HG03520 (cell line): ENCODE results near the gene LMBR1.
"Not testable (repeated sequence)": the region's sequence is repeated elsewhere in the genome, so short reads cannot be mapped to it uniquely, and the experiment has no call there.

Experiments used
- ATAC-seq: cut with Tn5 transposase; IDR thresholded peaks from one replicate; pipeline ENCODE4 v1.9.1; 2021; ENCODE audit warnings: mild to moderate bottlenecking, moderate library complexity; ENCODE audit not compliant: unreplicated experiment

Gene LMBR1

DNA sequence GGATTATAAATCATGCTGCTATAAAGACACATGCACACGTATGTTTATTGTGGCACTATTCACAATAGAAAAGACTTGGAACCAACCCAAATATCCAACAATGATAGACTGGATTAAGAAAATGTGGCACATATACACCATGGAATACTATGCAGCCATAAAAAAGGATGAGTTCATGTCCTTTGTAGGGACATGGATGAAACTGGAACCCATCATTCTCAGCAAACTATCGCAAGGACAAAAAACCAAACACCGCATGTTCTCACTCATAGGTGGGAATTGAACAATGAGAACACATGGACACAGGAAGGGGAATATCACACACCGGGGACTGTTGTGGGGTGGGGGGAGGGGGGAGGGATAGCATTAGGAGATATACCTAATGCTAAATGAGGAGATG lies 89.3 kb downstream of the LMBR1 start:
- not testable (repeated sequence) for ATAC-seq

DNA sequence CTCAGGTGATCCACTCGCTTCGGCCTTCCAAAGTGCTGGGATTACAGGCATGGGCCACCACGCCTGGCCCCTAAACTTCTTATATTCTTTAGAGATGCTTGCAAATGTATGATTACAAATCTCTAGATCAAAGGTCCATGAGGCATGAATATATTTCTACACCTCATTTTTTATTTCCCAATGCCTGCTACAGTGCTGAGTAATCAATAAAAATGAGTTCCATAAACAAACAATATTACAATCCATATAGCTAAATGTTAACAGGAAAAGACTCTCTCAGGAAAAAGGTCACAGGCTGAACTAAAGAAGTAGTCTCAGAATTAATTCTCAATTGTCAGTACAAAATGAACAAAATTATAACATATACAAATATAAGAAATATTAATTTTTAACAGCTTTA lies 90.8 kb downstream of the LMBR1 start:
- no peak for ATAC-seq

GRCh38 chr7:156795415-156795814 lies 97.6 kb downstream of the LMBR1 start:
- ATAC-seq = no peak

GRCh38 chr7:156793334-156793733 lies 99.6 kb downstream of the LMBR1 start:
- no peak for ATAC-seq

- ATAC-seq = no peak
Measured at GRCh38 chr7:156792611-156793010, 100.4 kb downstream of the LMBR1 start.

- ATAC-seq = no peak
Measured at GRCh38 chr7:156791241-156791640, 101.7 kb downstream of the LMBR1 start.

DNA sequence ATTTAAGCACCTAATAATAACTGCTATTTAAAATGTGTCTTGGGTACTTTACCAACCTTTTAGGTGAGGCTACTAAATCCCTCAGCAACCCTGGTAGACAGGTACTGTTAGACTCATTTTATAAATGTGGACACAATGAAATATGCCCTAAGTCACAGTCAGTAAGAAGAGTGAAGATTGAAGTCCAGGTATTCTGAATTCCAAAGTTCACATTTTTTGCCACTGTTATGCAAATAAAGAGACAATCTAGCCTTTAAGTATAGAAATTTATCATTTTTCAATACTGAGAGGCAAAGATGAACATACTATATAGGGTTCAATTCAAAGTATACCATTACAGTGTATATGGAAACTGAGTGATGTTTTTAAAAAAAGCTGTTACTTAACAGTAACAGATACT lies 102.7 kb downstream of the LMBR1 start:
- no peak for ATAC-seq

DNA sequence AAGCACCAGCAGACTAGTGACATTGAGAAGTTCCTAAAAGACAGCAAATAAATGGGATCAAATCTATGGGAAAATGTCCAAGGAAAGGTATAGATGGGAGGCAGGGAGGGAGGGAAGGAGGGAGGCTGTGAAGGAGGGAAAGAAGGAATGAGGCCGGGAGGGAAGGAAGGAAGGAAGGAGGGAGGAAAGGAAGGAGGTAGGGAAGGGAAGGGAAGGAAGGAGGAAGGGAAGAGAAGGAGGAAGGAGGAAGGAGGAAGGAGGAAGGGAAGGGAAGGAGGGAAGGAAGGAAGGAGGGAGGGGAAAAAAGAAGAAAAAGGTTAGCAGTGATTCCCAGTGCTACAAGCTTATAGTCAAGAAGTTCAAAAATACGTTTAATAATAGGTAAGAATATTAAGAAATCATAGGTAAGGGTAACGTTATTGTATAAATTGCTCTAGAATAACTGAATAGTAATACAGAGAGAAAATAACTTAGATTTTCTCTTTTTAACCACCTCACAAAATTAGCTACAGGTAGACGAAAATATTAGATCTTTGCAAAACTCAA lies 106.9 kb downstream of the LMBR1 start:
- no peak for ATAC-seq

- no peak for ATAC-seq
Measured at GRCh38 chr7:156783864-156784263, 109.1 kb downstream of the LMBR1 start.

GRCh38 chr7:156781972-156782371 lies 111.0 kb downstream of the LMBR1 start:
- no peak for ATAC-seq

DNA sequence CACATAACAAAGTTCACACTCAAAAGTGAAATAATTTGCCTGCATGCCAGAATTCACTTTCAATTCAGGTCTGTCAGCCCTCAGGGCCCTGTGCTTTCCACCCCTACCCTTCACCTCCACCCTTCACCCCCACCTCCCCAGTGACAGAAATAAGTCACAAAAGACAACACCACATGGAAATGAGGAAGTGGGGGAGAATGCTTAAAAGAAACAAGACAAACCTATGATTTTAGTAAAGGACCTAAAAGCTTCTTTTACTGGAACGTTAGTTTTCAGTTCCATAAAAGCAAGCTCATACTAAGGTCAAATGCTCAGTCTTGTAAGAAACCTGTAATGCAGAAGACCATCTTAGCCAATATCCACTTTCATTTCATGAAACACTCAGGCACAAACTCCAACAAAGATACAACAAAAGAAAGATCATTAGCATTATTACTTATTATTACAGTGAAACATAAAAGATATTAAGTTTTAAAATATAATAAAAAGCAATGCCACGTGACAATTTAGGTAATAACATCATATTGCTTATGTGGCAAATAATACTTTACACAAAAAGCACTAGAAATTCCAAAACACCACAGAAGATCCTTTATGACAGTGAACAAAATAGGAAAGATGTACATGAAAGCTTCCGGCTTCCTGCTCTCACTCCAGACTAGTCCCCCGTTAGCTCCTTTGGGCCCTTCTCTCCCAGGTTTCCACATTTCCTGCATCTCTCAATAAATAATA lies 112.1 kb downstream of the LMBR1 start:
- peak; percentile 81 for ATAC-seq

GRCh38 chr7:156778668-156779067 lies 114.3 kb downstream of the LMBR1 start:
- no peak for ATAC-seq

- no peak for ATAC-seq
Measured at GRCh38 chr7:156778201-156778600, 114.8 kb downstream of the LMBR1 start.

- ATAC-seq = no peak
Measured at GRCh38 chr7:156777364-156778069, 115.5 kb downstream of the LMBR1 start.

DNA sequence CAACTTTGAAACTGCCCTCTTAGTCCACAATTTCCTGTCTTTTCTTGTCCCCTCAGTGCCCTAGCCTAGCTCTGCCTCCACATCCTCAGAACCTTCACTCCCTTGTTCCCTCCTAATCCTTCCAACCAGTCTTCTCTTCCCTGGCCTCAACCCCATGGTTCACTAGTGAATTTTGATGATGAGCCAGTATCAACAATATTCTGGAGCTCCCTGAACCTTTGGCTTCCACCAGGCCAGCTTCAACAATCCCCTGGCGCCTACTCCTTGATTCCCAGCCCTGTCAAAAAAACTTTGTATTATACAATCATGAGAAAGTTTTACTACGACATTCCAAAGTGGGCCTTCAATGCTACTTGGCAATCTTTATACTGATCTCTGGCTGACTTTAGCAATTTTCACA lies 116.5 kb downstream of the LMBR1 start:
- no peak for ATAC-seq

DNA sequence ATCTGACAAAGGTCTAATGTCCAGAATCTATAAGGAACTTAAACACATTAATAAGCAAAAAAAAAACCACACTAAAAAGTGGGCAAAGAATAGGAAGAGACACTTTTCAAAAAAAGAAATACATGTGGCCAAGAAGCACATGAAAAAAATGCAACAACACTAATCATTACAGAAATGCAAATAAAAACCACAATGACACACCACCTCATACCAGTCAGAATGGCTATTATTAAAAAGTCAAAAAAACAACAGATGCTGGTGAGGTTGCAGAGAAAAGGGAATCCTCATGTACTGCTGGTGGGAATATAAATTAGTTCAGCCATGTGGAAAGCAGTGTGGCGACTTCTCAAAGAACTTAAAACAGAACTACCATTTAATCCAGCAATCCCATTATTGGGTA lies 119.0 kb downstream of the LMBR1 start:
- ATAC-seq = no peak

DNA sequence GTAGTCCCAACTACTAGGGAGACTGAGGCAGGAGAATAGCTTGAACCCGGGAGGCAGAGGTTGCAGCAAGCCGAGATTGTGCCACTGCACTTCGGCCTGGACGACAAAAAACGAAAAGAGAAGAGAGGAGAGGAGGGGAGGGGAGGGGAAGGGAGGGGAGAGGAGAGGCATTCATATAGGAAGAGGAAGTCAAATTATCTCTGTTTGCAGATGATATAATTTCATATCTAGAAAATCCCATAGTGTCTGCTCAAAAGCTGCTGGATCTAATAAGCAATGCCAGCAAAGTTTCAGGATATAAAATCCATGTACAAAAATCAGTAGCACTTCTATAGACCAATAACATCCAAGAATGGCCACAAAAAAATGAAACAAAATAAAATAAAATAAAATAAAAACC lies 120.3 kb downstream of the LMBR1 start:
- no peak for ATAC-seq

DNA sequence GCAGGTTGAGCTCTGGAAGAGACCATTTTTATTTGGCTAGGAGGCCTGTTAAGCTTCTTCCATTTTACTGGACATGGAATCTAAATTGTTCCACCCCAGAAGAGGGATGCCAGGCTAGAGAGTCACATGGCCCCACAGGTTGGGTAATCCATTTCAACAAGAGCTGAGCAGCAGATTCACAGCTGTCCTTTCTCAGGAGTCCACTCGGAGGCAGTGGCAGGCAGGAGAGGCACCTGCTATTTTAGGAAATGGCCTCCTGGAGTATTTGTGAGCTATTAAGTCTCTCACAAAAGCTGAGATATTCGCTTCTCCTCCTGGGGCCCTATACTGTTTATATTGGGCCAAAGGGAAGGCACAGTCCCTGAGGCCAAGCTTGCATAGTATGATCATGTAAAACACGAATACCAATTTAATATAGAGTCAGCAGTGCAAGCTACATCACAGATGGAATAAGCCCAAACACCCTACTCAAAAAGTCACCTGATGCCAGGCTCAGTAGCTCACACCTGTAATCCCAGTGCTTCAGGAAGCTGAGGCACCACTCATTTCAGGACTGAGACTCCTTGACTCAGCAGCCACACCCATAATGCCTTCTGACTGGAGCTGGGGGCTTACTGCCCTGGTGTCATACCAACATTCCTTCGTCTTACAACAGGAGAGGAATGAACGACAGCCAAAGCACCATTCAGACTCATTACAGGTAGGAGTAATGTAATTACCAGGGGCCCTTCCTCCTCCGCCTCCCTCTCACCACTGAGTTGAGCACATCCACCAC lies 124.1 kb downstream of the LMBR1 start:
- ATAC-seq = no peak

- ATAC-seq = no peak
Measured at GRCh38 chr7:156766666-156767065, 126.3 kb downstream of the LMBR1 start.

- no peak for ATAC-seq
Measured at GRCh38 chr7:156765901-156766656, 126.9 kb downstream of the LMBR1 start.

- ATAC-seq = no peak
Measured at GRCh38 chr7:156764766-156765165, 128.2 kb downstream of the LMBR1 start.
